D721Med (cell line): ENCODE measurements around the gene GALNT14.

Experiments used
- DNase-seq: peaks from one replicate; pipeline ENCODE4 v3.0.0; 2011; ENCODE audit warnings: low spot score; ENCODE audit not compliant: insufficient read length
- FAIRE-seq: peaks from 2 replicates; lab custom pipeline; 2011; peaks lifted over from hg19 to GRCh38; lab: Jason Lieb, UNC
- TF ChIP-seq, protein P1 (sequence below): IDR thresholded peaks from 2 replicates; pipeline ENCODE4 v1.5.1; 2012; ENCODE audit warnings: mild to moderate bottlenecking, control low read depth; ENCODE audit not compliant: insufficient read depth; ENCODE audit errors: missing control alignments

The GALNT14 gene

DNA sequence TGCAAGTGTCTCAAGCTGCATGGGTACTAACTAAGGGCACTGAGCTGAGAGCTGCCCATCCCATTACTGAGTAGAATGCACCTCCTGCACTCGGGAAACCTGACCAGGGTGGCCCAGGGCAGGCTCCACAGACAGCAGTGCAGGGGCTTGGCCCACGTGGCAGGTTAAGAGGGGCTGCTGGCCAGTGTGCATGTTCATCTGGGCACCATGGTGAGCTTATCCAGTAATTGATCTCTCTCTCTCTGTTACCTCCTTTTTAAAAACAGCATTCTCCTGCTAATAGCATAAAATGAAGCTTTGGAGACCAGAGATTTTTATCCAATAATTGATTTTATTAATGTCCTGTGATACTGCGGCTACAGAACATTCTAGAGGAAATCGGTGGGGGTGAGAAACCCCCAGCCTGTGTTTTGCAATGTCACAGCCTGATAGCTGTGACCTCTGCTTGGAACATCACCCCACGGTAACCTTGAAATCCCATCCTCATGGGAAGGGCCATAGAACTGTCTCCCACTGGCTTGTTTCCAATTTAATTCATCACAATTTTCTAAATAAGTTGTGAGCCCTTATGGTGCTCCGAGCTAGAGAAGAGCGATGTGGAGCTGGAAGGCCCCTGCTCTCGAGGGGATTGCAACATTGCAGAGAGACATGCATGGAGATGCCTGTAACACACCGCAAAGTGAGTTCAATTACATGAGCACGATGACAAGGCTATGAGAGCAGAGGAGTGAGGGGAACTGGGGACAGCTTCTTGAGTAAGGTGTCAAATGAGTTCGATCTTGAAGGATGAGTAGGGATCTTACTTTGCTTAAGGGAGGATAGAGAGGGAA is 143.8 kb downstream of the GALNT14 start:
- TF ChIP-seq, protein P1, sequence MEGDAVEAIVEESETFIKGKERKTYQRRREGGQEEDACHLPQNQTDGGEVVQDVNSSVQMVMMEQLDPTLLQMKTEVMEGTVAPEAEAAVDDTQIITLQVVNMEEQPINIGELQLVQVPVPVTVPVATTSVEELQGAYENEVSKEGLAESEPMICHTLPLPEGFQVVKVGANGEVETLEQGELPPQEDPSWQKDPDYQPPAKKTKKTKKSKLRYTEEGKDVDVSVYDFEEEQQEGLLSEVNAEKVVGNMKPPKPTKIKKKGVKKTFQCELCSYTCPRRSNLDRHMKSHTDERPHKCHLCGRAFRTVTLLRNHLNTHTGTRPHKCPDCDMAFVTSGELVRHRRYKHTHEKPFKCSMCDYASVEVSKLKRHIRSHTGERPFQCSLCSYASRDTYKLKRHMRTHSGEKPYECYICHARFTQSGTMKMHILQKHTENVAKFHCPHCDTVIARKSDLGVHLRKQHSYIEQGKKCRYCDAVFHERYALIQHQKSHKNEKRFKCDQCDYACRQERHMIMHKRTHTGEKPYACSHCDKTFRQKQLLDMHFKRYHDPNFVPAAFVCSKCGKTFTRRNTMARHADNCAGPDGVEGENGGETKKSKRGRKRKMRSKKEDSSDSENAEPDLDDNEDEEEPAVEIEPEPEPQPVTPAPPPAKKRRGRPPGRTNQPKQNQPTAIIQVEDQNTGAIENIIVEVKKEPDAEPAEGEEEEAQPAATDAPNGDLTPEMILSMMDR = no peak
- no peak for DNase-seq
- no peak for FAIRE-seq

DNA sequence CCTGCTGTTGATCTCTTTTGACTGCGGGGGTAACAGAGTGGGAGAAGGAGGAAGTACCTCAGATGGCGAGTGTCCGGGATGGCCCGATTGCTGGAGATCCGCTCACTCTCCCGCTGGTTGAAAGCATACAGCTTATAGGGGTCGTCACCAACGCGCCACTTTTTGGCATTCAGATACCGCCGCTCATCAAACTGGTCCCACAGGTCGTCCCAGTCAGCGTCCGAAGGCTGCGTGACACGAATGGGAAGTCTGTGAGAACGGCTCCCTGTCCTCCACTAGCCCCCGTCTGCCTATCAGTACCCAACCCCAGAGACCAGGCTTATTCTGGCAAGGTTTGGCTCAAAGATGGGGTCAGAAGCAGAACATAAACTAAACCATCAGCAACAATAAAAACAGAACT is 145.5 kb downstream of the GALNT14 start:
- TF ChIP-seq, protein P1 = no peak
- DNase-seq (no peak), FAIRE-seq (no peak)

DNA sequence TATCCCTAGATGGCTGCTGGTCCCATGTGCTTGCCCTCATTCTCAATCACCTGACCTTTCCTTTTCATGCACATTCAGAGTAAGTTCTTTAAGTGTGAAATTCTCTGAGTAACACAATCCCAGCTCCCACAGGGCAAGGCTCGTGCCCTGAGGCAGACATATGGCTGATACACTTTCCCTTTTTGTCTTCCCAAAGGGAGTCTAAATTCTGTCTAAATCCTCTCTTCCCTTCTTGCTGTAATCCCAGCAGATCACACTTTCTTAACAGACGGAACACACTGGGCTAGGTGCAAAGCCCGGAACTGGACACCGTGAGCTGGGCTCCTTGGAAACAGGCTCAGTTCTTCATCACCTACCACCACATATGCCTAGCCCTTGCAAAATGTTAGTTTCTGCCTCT is 147.6 kb downstream of the GALNT14 start:
- TF ChIP-seq, protein P1 = no peak
- DNase-seq = peak; percentile 37
- FAIRE-seq = peak; percentile 98

DNA sequence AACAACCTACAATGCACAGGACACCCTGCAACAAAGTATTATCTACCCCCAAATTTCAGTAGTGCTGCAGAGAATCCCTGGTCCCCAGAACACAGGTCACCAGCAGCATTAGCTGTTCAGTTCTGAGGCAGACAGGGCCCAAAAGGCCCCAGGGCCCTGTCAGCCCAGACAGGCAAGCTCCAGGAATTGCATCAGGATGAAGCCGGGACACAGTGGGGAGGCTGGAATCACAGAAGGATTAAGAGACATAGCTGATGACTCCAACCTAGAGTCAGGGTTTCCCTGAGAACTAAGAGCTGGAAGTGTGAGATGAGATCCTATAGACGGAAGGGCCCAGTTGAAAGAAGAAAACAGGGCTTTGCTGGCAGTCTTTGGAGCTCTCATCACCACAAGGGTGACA is 148.1 kb downstream of the GALNT14 start:
- DNase-seq = no peak
- TF ChIP-seq, protein P1 = no peak
- no peak for FAIRE-seq

DNA sequence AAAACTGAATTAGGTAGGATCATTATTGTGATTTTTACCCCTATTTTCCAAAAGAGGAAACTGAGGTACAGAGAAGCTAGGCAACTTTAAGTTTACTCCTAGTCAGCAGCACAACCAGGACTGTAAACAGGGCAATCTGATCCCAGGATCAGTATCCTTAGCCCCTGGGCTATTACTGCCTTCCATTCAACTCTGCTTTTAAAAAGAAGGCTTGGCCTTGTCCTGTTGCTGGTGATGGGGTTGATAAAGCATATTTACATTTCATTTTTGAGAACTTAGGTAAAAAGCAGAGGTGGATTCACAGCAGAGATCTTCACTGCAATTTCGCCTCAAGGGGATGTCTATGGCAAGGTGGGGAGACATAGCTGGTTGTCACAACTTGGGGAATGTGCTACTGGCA is 148.5 kb downstream of the GALNT14 start:
- no peak for FAIRE-seq
- no peak for DNase-seq
- TF ChIP-seq, protein P1 = no peak

DNA sequence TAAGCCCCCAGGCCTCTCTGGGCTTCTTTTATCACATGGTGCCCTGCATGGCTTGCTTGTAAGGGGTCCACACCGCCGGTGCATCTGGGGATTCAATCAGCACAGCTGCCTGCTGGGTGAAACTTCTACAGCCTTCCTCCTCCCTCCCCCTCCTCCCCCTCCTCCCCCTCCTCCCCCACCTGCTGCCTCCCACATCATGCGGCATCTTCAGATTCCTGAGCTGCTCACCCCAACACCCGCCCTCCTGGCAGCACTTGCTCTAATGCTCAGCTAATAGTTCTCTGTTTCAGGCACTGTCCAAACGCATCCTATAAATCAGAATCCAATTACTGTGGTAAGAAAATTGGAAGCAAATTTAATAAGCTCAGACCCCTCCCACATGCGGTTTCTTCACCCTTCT is 150.7 kb downstream of the GALNT14 start:
- FAIRE-seq (no peak), DNase-seq (no peak)

DNA sequence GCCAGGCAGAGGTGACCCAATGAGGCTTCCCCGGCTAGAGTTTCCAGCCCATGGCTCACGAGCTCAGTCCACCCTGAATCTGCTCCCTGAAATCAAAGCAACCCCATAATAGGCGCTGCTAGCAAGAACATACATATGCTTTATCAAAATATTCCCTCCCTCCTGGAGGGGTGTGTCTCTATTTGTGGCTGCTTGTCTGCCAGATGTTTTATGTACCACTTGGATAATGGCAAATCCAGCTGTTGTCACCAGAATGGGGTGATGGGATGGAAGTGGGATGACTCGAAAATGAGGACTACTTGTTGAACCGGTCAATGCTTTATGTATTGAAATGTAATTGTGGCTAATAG is 152.0 kb downstream of the GALNT14 start:
- DNase-seq = no peak
- TF ChIP-seq, protein P1 = no peak
- FAIRE-seq = no peak

More for the DNA sequence above, 150.7 kb downstream of the GALNT14 start:
- TF ChIP-seq, protein P1 = no peak
